Activated naive CD8-positive, alpha-beta T cell treated with anti-CD3 and anti-CD28 coated beads, Interleukin-2, amount 10 ng/mL, durations not matched to agents 7 days and 5 days (primary cell): ENCODE results near the gene GNAO1. TPM values are rescaled to one million over a fixed set of nuclear protein-coding genes. Genes with fewer than 3 reads are reported as not detected.

Experiments
- ATAC-seq: fragments of 150-1000 bp; cut with Tn5 transposase; one replicate; pipeline ENCODE4 v1.10.0; 2021; ENCODE audit warnings: low read depth, moderate library complexity
- POLR2A ChIA-PET: fragments of 350-600 bp; sonication (Branson Sonifier 250); formaldehyde crosslinking; loops from one replicate; lab custom pipeline; 2021; ENCODE audit warnings: antibody characterized with exemption; lab: Charles Lee
- DNase-seq: peaks from one replicate; pipeline ENCODE4 v3.0.0; 2021
- H3K27ac Mint-ChIP-seq: one replicate; pipeline ENCODE4 v1.8.0; 2022; ENCODE audit warnings: mild to moderate bottlenecking, mixed read lengths
- H3K27me3 Mint-ChIP-seq: one replicate; pipeline ENCODE4 v1.8.0; 2022; ENCODE audit warnings: mild to moderate bottlenecking, moderate library complexity, mixed read lengths
- H3K36me3 Mint-ChIP-seq: one replicate; pipeline ENCODE4 v1.8.0; 2021; ENCODE audit warnings: mild to moderate bottlenecking, mixed read lengths
- H3K4me1 Mint-ChIP-seq: one replicate; pipeline ENCODE4 v1.8.0; 2021; ENCODE audit warnings: mixed read lengths
- H3K4me3 Mint-ChIP-seq: one replicate; pipeline ENCODE4 v1.8.0; 2022; ENCODE audit warnings: mild to moderate bottlenecking, moderate library complexity, mixed read lengths
- H3K9me3 Mint-ChIP-seq: one replicate; pipeline ENCODE4 v1.8.0; 2021; ENCODE audit warnings: mixed read lengths
- total RNA-seq, 2 experiments: library from RNA; stranded (reverse); gene quantifications; one replicate each; pipeline ENCODE4 v1.2.3, GENCODE V29; 2021

GNAO1 gene
- total RNA-seq, 2 experiments from 2014 or later, result 5.7 to 6.7 TPM

DNA sequence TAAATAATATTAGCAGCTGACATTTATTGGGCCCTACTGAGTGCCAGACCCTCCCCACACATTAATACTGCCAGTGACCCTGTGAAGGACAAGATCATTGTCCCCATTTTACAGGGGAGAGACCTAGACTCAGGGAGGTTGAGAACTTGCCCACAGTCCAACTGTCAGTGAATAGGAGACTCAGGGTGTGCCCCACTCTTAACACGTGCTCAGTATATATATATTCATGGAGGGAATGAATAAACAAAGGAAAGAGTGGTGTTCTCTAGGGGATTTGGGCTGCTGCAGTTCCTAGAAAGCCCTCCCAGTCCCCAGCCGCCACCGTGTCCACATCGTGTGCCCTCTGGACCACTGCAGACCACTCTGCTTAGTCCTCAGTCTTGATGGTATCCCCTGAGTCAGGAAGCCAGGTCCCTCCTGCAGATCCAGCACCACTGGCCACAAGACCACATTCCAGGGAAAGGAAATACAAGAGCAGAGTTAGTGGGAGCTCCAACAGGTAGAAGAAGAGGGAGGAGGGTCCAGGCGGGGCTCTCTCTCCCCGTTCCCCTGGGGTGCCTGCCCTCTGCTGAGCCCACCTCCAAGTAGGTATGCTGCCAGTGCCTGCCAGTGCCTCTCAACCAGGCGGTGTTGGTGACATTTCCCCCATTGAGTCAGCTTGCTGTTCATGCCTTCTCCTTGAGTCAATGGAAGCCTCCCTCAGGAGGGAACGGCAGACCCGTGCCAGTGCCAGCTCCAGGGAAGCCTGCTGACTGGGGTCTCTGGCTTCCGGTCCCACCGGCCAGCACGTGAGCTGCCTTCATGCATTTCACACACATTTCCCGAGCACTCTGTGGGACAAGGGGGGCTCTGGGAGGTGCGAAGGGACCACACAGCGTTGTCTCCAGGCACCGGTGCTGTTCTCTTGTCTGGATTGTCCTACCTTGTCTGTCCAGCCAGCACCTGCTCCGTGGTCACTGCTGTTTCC lies 75.6 kb downstream of the GNAO1 start:
- H3K27ac Mint-ChIP-seq, result no peak overlapping the region
- POLR2A ChIA-PET, result no interaction called here
- DNase-seq (no peak), ATAC-seq (no peak)
- H3K4me3 Mint-ChIP-seq, result no peak overlapping the region
- no peaks in the 10 kb centered on the region for H3K36me3 Mint-ChIP-seq
- H3K27me3 Mint-ChIP-seq, result peaks cover 8% of the 10 kb centered on the region
- no peaks in the 10 kb centered on the region for H3K9me3 Mint-ChIP-seq
- peaks cover 17% of the 10 kb centered on the region for H3K4me1 Mint-ChIP-seq

DNA sequence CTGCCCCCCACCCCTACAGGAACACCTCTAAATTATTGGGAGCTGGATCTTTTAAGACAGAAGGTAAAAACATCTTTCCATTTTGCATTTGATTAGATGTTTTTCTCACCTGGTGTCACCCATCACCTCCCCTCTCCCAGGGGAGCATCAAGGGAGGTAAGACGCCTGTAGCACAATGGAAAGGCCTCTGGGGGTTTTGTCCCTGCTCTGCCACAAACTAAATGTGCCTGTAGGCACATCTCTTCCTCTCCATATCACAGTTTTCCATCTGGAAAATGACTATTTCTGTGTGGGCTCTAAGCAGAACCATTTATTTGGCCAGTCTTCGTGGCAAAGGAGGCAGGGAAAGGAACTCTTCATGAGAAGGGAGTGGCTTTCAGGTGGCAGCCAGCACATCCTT lies 76.6 kb downstream of the GNAO1 start:
- no peak overlapping the region for H3K27ac Mint-ChIP-seq
- no peak for DNase-seq
- H3K36me3 Mint-ChIP-seq, result no peaks in the 10 kb centered on the region
- no peaks in the 10 kb centered on the region for H3K9me3 Mint-ChIP-seq
- H3K27me3 Mint-ChIP-seq, result peaks cover 8% of the 10 kb centered on the region
- ATAC-seq, result no peak
- peaks cover 8% of the 10 kb centered on the region for H3K4me1 Mint-ChIP-seq
- POLR2A ChIA-PET, result no interaction called here
- no peak overlapping the region for H3K4me3 Mint-ChIP-seq

DNA sequence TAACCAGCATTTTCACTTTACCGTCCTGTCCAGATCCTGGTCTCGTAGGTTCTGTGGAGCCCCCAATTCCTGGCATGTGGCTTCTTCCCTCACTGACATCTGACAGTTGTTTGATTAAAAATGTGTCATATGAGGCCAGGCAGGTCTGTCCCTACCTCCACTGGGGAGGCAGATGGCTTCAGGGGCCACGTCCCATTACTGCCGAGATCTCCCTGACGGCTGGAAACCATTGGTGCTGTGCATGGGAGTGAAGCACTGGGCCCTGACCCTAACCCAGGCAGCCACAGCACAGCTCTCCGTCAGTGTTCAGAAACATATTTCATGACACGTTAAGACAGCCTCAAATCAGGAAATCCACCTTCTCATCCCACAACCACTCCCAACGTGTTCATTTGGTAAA lies 77.5 kb downstream of the GNAO1 start:
- H3K9me3 Mint-ChIP-seq, result no peaks in the 10 kb centered on the region
- ATAC-seq (no peak), DNase-seq (no peak)
- no peaks in the 10 kb centered on the region for H3K36me3 Mint-ChIP-seq
- peaks cover 11% of the 10 kb centered on the region for H3K27me3 Mint-ChIP-seq
- H3K4me3 Mint-ChIP-seq, result no peak overlapping the region
- POLR2A ChIA-PET, result no interaction called here
- H3K4me1 Mint-ChIP-seq, result no peaks in the 10 kb centered on the region
- H3K27ac Mint-ChIP-seq, result no peak overlapping the region

DNA sequence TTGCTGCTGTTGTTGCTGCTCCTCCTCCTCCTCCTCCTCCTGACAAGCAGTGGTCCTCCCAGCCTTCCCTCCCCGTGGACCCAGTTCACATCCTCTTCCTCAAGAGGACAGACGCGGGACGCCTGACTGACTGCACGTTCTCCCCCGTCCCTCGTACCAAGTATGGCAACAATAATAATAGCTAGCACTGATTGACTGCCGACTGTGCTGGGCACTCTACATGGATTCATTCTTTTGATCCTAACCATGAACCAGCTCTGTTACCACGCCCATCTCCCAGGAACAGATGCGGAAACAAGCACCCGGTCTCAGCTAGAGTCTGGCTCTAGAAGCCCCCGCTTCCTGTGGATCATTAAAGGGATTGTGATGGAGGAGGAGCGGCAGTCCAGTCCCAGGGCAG lies 78.0 kb downstream of the GNAO1 start:
- H3K27ac Mint-ChIP-seq, result no peak overlapping the region
- ATAC-seq, result no peak
- POLR2A ChIA-PET, result no interaction called here

DNA sequence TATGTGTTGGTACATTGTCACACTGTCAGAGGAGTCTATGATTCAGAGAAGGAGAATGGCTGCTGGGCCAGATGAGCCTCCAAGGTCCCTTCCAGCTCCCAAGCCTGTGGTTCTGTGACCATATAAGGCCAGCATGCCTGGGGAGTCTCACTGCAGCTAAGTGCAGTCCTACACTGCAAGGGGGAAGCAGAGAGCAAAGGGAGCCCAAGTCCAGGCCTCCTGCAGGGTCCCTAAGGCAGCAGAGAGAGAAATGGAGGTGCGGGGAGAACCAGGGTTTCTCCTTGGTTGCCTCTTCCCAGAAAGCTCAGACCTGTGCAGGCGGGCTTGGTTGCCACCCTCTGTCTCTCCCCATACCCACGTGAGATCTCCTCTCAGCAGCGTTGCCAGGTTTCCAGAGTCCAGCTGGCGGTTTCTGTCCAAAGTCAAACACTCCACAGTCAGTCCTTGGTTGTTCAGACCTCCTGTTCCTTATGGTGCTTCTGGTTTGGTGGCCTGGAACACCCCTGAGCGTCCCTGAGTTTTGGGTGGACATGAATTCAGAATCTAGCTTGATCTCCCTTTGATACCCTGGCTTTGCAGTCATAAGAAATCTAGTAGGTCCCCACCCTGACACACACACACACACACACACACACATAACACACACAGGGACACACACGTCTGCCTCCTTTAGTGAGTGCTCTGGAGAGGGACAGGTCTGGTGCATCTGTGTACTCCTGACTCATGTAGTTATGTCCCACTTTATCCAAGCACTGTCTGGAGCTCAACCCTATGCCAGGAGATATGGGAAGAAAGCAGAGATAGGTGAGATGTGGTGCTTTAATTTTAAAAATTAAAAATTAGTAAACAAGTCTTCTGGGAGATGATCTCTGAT lies 78.8 kb downstream of the GNAO1 start:
- Mint-ChIP-seq H3K9me3 (peaks cover 3% of the 10 kb centered on the region), H3K4me1 (no peaks in the 10 kb centered on the region), H3K4me3 (no peak overlapping the region), H3K27me3 (peaks cover 17% of the 10 kb centered on the region), H3K27ac (no peak overlapping the region), H3K36me3 (no peaks in the 10 kb centered on the region)
- POLR2A ChIA-PET, result no interaction called here
- DNase-seq (no peak), ATAC-seq (no peak)

More for the DNA sequence above, 78.0 kb downstream of the GNAO1 start:
- DNase-seq, result no peak
- Mint-ChIP-seq H3K27me3 (peaks cover 15% of the 10 kb centered on the region), H3K4me3 (no peak overlapping the region), H3K4me1 (no peaks in the 10 kb centered on the region), H3K9me3 (no peaks in the 10 kb centered on the region), H3K36me3 (no peaks in the 10 kb centered on the region)

DNA sequence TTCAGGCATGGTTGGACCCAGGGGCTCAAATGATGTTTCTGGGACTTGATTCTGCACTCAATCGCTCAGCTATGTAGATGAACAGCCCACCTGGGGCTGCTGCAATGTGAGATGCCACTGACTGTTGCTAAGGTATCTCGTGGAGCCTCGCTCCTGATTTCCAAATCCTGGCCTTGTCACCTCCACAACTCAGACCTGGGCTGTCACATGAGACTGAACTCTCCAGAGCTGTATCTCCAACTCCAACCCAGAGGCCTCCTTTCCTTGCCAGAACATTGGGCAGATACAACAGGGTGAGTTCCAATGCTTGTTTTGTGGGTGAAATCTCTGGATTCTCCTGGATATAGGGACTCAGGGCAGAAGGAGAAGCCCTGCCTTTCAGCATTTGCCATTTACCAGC lies 79.5 kb downstream of the GNAO1 start:
- POLR2A ChIA-PET, result no interaction called here
- no peak overlapping the region for H3K27ac Mint-ChIP-seq

DNA sequence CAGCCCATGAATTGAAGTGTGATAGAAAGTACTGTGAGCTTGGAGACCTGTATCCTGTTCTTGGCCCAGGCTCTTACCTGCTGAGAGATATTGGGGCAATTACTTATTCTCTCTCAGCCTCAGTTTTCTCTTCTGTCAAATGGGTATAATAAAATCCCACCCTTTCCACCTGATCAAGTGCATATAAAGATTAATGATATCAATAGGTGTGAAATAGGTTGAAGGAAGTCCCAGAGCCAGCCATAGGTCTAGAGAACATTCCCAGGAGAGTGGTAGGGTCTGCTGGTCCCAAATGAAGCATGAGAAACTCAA lies 81.2 kb downstream of the GNAO1 start:
- Mint-ChIP-seq H3K27me3 (peaks cover 17% of the 10 kb centered on the region), H3K36me3 (no peaks in the 10 kb centered on the region), H3K9me3 (peaks cover 3% of the 10 kb centered on the region), H3K27ac (no peak overlapping the region), H3K4me3 (no peak overlapping the region), H3K4me1 (no peaks in the 10 kb centered on the region)
- POLR2A ChIA-PET, result no interaction called here
- ATAC-seq (no peak), DNase-seq (no peak)

More for the DNA sequence above, 79.5 kb downstream of the GNAO1 start:
- Mint-ChIP-seq H3K36me3 (no peaks in the 10 kb centered on the region), H3K4me1 (no peaks in the 10 kb centered on the region), H3K4me3 (no peak overlapping the region), H3K27me3 (peaks cover 17% of the 10 kb centered on the region), H3K9me3 (peaks cover 3% of the 10 kb centered on the region)
- no peak for ATAC-seq
- no peak for DNase-seq

DNA sequence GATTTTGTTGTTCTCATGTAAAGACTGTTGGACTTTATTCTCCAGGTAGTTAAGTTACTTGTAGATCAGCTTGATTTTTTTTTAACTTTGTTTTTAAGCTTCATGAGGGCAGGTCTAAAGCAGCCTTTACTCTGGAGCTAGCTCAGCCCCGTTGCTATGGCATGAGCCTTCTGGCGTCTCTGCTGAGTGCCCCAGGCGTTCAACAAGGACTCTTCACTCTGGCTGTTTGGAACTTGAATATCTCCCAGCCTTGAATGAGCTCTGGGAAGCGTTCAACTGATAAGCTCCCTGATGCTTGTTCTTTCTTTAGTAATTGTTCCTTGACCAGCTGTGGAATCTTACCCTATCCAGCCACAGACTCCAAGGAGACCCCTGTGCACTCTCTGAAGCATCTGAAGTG lies 82.3 kb downstream of the GNAO1 start:
- no peak for DNase-seq
- Mint-ChIP-seq H3K36me3 (no peaks in the 10 kb centered on the region), H3K27ac (no peak overlapping the region), H3K4me1 (peaks cover 2% of the 10 kb centered on the region), H3K9me3 (peaks cover 3% of the 10 kb centered on the region), H3K4me3 (no peak overlapping the region), H3K27me3 (peaks cover 20% of the 10 kb centered on the region)
- no peak for ATAC-seq
- POLR2A ChIA-PET, result no interaction called here

DNA sequence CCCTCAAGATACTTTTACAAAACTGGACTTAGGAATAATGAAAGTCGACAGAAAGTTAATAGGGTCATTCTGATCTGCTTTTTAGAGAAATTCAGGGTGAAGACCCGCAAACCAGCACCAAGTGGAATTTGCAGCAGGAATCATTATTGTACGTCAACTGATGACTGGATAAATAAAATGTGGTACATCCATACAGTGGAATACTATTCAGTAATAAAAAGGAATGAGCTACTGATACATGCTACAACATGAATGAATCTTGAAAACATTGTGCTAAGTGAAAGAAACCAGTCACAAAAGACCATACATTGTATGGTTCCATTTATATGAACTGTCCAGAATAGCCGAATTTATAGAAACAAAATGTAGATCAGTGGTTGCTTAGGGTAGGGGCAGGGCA lies 83.1 kb downstream of the GNAO1 start:
- H3K36me3 Mint-ChIP-seq, result no peaks in the 10 kb centered on the region

DNA sequence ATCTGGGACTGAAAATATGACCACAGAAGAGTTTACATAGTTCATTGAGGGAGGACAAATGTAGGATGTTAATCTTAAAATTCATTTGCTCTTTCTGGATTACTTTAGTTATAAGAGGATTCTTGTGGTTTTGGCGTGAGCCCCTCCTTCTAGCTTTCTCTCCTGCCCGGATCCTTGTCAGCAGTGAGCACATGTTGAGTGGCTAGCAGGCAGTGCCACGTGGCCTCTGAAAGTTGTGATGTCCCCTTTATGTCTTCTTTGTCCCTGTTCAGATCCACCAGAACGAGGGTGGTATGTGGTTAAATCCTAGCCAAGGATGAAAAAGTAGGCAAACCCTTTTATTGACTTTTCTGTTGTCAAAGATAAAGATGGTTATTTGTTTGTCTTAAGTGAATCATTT lies 83.8 kb downstream of the GNAO1 start:
- peaks cover 15% of the 10 kb centered on the region for H3K4me1 Mint-ChIP-seq
- ATAC-seq, result no peak
- no peaks in the 10 kb centered on the region for H3K36me3 Mint-ChIP-seq
- H3K27ac Mint-ChIP-seq, result no peak overlapping the region
- no peak for DNase-seq
- POLR2A ChIA-PET, result no interaction called here
- no peak overlapping the region for H3K4me3 Mint-ChIP-seq
- peaks cover 16% of the 10 kb centered on the region for H3K27me3 Mint-ChIP-seq
- H3K9me3 Mint-ChIP-seq, result peaks cover 3% of the 10 kb centered on the region

More for the DNA sequence above, 83.1 kb downstream of the GNAO1 start:
- no peak for ATAC-seq
- POLR2A ChIA-PET, result no interaction called here
- DNase-seq, result no peak
- H3K27me3 Mint-ChIP-seq, result peaks cover 18% of the 10 kb centered on the region
- no peak overlapping the region for H3K27ac Mint-ChIP-seq
- H3K4me3 Mint-ChIP-seq, result no peak overlapping the region
- H3K9me3 Mint-ChIP-seq, result peaks cover 3% of the 10 kb centered on the region
- H3K4me1 Mint-ChIP-seq, result peaks cover 10% of the 10 kb centered on the region

DNA sequence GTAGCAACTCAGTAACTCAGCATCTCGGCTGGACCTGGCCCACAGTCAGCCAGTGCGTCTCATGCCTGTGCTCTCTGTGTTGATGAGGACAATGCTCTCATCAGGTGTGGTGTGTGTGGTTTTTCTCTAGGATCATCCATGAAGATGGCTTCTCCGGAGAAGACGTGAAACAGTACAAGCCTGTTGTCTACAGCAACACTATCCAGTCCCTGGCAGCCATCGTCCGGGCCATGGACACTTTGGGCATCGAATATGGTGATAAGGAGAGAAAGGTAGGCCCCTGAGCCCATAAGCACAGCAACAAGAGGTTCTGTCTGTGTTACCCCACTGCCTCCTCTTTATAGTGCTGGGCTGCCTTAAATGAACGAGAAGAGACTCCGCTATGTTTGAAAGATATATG lies 84.5 kb downstream of the GNAO1 start:
- H3K4me3 Mint-ChIP-seq, result no peak overlapping the region
- H3K4me1 Mint-ChIP-seq, result peaks cover 15% of the 10 kb centered on the region
- H3K36me3 Mint-ChIP-seq, result no peaks in the 10 kb centered on the region
- peaks cover 3% of the 10 kb centered on the region for H3K9me3 Mint-ChIP-seq
- no peak for DNase-seq
- no peak for ATAC-seq
- H3K27ac Mint-ChIP-seq, result no peak overlapping the region
- H3K27me3 Mint-ChIP-seq, result peaks cover 15% of the 10 kb centered on the region
- POLR2A ChIA-PET, result no interaction called here

DNA sequence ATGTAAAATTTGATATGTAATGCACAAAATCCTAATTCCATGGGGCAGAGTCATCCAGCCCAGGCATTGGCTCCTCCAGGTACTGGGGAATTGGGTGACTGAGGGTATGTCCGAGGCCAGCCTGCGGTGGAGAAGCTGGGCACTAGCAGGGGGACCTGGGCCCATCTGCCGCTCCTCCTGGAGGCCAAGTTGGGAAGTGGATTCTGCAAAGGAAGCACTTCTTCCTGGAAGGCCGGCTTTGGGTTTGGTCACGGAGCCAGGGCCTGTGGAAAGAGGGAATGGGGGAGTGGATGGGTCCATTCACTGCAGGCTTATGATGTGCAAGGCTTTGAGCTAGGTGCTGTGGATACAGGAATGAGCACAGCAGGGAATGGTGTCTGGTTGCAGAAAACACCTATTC lies 85.8 kb downstream of the GNAO1 start:
- POLR2A ChIA-PET, result no interaction called here
- Mint-ChIP-seq H3K27me3 (peaks cover 11% of the 10 kb centered on the region), H3K27ac (no peak overlapping the region), H3K36me3 (no peaks in the 10 kb centered on the region), H3K4me3 (no peak overlapping the region), H3K9me3 (peaks cover 3% of the 10 kb centered on the region), H3K4me1 (peaks cover 17% of the 10 kb centered on the region)
- DNase-seq (no peak), ATAC-seq (no peak)

DNA sequence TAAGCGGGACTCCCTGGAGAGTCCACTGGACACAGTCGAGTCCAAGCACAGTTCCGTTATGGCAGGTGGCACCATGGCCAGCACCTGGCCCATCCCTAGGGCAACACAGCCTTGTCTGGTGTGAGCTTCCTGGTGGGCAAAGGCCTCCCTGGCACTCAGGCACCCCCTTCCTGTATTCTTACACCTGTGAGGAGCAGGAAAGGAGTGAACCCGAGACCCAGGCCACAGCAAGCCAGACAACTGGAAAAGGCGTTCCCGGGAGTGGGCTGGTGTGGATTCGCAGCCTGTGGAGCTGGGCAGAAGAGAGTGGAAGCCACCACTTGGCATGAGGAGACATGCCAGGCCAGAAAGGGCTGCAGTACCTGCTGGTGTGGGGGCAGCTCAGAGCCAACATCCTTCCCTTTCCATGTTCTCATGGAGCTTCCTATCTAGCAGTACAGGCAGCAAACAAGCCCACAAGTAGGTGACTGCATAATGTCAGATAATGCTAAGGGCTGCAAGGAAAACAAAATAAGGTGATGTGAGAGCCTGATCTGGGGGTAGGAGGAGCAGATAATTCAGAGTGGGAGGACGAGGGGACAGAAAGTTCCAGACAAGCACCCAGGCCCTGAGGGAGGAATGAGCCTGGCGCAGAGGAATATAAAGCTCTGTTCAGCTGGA lies 87.0 kb downstream of the GNAO1 start:
- H3K36me3 Mint-ChIP-seq, result no peaks in the 10 kb centered on the region
- H3K9me3 Mint-ChIP-seq, result peaks cover 3% of the 10 kb centered on the region
- peaks cover 17% of the 10 kb centered on the region for H3K4me1 Mint-ChIP-seq
- no peak overlapping the region for H3K4me3 Mint-ChIP-seq
- peaks cover 9% of the 10 kb centered on the region for H3K27me3 Mint-ChIP-seq
- no peak for DNase-seq
- no peak overlapping the region for H3K27ac Mint-ChIP-seq
- POLR2A ChIA-PET, result interaction anchor here (0.6 kb wide), 1 partner anchor 8 kb away, joined by 3 read pairs; no protein-coding TSS in a partner anchor
- no peak for ATAC-seq
